A673 (cell line): ENCODE measurements around the gene PAXX.

Experiments
- EZH2 ChIP-seq: fragments of 200-600 bp; sonication (generic); IDR thresholded peaks from 2 replicates; pipeline ENCODE4 v1.6.1; 2017; ENCODE audit warnings: borderline replicate concordance, low read depth, mild to moderate bottlenecking, mixed read lengths, antibody characterized with exemption, low read length; ENCODE audit not compliant: poor library complexity, severe bottlenecking
- TF ChIP-seq, protein P1 (sequence below): fragments of 300-800, 200-600 bp; sonication (generic); conservative IDR thresholded peaks from 2 replicates; pipeline ENCODE4 v1.5.1; 2017; ENCODE audit warnings: low read depth, mild to moderate bottlenecking, antibody characterized with exemption, low read length, moderate library complexity, mixed read lengths

DNA sequence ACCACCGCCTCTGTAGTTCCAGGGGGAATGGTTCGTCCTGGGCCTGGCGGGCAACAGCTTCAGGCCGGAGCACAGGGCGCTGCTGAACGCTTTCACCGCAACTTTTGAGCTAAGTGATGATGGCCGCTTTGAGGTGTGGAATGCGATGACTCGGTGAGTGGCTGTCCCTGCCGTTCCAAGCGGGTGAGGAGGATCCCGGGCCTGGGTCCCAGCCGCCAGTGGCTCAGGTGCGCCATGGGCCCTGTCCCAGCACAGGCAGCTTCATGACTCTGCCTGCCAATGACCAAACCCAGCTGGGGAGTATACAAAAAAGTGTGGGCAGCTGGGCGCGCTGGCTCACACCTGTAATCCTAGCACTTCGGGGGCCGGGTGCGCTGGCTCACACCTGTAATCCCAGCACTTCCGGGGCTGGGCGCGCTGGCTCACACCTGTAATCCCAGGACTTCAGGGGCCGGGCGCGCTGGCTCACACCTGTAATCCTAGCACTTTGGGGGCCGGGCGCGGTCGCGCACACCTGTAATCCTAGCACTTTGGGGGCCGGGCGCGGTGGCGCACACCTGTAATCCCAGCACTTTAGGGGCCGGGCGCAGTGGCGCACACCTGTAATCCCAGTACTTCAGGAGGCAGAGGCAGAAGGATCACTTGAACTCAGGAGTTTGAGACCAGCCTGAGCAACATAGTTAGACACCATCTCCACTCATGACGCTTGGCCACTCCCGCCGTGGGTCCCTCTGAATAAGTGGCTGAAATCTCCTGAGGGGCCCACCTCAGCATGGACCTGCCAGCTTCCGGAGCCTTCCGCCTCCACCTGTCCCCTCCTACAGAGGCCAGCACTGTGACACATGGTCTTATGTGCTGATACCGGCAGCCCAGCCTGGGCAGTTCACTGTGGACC is 39.1 kb upstream of the PAXX start:
- TF ChIP-seq EZH2, result no peak
- TF ChIP-seq, protein P1, sequence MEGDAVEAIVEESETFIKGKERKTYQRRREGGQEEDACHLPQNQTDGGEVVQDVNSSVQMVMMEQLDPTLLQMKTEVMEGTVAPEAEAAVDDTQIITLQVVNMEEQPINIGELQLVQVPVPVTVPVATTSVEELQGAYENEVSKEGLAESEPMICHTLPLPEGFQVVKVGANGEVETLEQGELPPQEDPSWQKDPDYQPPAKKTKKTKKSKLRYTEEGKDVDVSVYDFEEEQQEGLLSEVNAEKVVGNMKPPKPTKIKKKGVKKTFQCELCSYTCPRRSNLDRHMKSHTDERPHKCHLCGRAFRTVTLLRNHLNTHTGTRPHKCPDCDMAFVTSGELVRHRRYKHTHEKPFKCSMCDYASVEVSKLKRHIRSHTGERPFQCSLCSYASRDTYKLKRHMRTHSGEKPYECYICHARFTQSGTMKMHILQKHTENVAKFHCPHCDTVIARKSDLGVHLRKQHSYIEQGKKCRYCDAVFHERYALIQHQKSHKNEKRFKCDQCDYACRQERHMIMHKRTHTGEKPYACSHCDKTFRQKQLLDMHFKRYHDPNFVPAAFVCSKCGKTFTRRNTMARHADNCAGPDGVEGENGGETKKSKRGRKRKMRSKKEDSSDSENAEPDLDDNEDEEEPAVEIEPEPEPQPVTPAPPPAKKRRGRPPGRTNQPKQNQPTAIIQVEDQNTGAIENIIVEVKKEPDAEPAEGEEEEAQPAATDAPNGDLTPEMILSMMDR, result no peak
